SK-N-SH (cell line): ENCODE data around the gene IL1R2. TPM values are rescaled to one million over a fixed set of nuclear protein-coding genes. Genes with fewer than 3 reads are reported as not detected.
A peak's percentile ranks its signal among the peaks of the same experiment; 100 is the strongest.

ENCODE experiments used
- CTCF ChIA-PET: fragments of 300-600, 350-600 bp; formaldehyde crosslinking; extraction: SDS; loops from one replicate; lab custom pipeline; 2021; lab: Yijun Ruan, JAX
- POLR2A ChIA-PET: fragments of 350-600 bp; sonication (Branson Sonifier 250); formaldehyde crosslinking; extraction: SDS; loops from one replicate; lab custom pipeline; 2020; ENCODE audit warnings: antibody characterized with exemption, inconsistent platforms; lab: Yijun Ruan, JAX
- DNase-seq: peaks from one replicate; pipeline ENCODE4 v3.0.0; 2012
- H2AFZ ChIP-seq: fragments of 200-600 bp; sonication (generic); 2 replicates; pipeline ENCODE4 v1.8.1; 2016; ENCODE audit warnings: antibody characterized with exemption, mild to moderate bottlenecking, low read depth
- H3F3A ChIP-seq: fragments of 200-600 bp; sonication (generic); replicated peaks from 2 replicates; pipeline ENCODE3; 2016; ENCODE audit warnings: antibody characterized with exemption, mild to moderate bottlenecking; ENCODE audit not compliant: insufficient read depth
- H3K27ac ChIP-seq, 2 experiments: fragments of 200-500 bp in 1 of 2; fragments of 200-600 bp in 1 of 2; sonication (Bioruptor generic) in 1 of 2; sonication (generic), shearing (Covaris generic) in 1 of 2; 2 replicates each; pipeline versions ENCODE4 v1.5.1 to v1.6.1; 2014 to 2016; ENCODE audit warnings: low read depth in 2 of 2, inconsistent platforms in 1 of 2, low read length in 1 of 2, mild to moderate bottlenecking in 1 of 2, mixed read lengths in 1 of 2
- H3K27me3 ChIP-seq: fragments of 200-600 bp; sonication (generic), shearing (Covaris generic); 2 replicates; pipeline ENCODE4 v1.6.1; 2016; ENCODE audit warnings: mixed run types; ENCODE audit not compliant: insufficient read depth
- H3K36me3 ChIP-seq, 2 experiments: fragments of 200-500 bp in 1 of 2; fragments of 200-600 bp in 1 of 2; sonication (Bioruptor generic) in 1 of 2; sonication (generic) in 1 of 2; replicated peaks in 1 of 2; 2 replicates each; pipeline versions ENCODE3 to v1.5.1; 2014 to 2016; ENCODE audit warnings: low read length in 1 of 2, mild to moderate bottlenecking in 1 of 2; ENCODE audit not compliant: insufficient read depth in 2 of 2, control insufficient read depth in 1 of 2
- H3K4me1 ChIP-seq, 2 experiments: fragments of 200-500 bp in 1 of 2; fragments of 200-600 bp in 1 of 2; sonication (Bioruptor generic) in 1 of 2; sonication (generic), shearing (Covaris generic) in 1 of 2; 2 replicates each; pipeline versions ENCODE4 v1.5.1 to v1.6.1; 2014 to 2016; ENCODE audit warnings: low read depth in 1 of 2, low read length in 1 of 2, mixed run types in 1 of 2; ENCODE audit not compliant: insufficient read depth in 2 of 2, control insufficient read depth in 1 of 2
- H3K4me2 ChIP-seq: fragments of 200-600 bp; sonication (generic), shearing (Covaris generic); 2 replicates; pipeline ENCODE4 v1.6.1; 2017; ENCODE audit warnings: mixed run types
- H3K4me3 ChIP-seq, 2 experiments: fragments of 200-500 bp in 1 of 2; fragments of 200-600 bp in 1 of 2; sonication (Bioruptor generic) in 1 of 2; sonication (generic), shearing (Covaris generic) in 1 of 2; 2 replicates each; pipeline versions ENCODE4 v1.5.1 to v1.8.1; 2014 to 2016; ENCODE audit warnings: low read depth in 2 of 2, inconsistent platforms in 1 of 2, low read length in 1 of 2, mild to moderate bottlenecking in 1 of 2, mixed read lengths in 1 of 2, moderate library complexity in 1 of 2
- H3K79me2 ChIP-seq: fragments of 200-600 bp; sonication (generic); 2 replicates; pipeline ENCODE4 v1.8.1; 2017; ENCODE audit warnings: mild to moderate bottlenecking; ENCODE audit not compliant: insufficient read depth
- H3K9ac ChIP-seq: fragments of 200-600 bp; sonication (generic); 2 replicates; pipeline ENCODE4 v1.6.1; 2017; ENCODE audit warnings: mixed run types
- H3K9me2 ChIP-seq: fragments of 200-600 bp; sonication (generic); 2 replicates; pipeline ENCODE4 v1.6.1; 2017; ENCODE audit warnings: mixed run types
- H3K9me3 ChIP-seq: fragments of 200-600 bp; sonication (generic); 2 replicates; pipeline ENCODE4 v1.6.1; 2017; ENCODE audit warnings: mixed run types, mild to moderate bottlenecking, moderate library complexity
- H4K20me1 ChIP-seq: fragments of 200-600 bp; sonication (generic); 2 replicates; pipeline ENCODE4 v1.6.1; 2017; ENCODE audit warnings: mild to moderate bottlenecking, mixed run types; ENCODE audit not compliant: insufficient read depth
- EZH2phosphoT487 ChIP-seq: fragments of 200-600 bp; sonication (generic); IDR thresholded peaks from 2 replicates; pipeline ENCODE4 v1.6.1; 2017; ENCODE audit warnings: low read depth, mixed run types, mild to moderate bottlenecking, antibody characterized with exemption, moderate library complexity, borderline replicate concordance
- FOSL2 ChIP-seq: IDR thresholded peaks from 2 replicates; pipeline ENCODE4 v1.4.0; 2012; ENCODE audit warnings: low read depth, mild to moderate bottlenecking, moderate library complexity, borderline replicate concordance
- GABPA ChIP-seq: IDR thresholded peaks from 2 replicates; pipeline ENCODE4 v1.4.0; 2012; ENCODE audit warnings: low read depth, mild to moderate bottlenecking
- JUND ChIP-seq: IDR thresholded peaks from 2 replicates; pipeline ENCODE4 v1.4.0; 2012
- MEF2A ChIP-seq: IDR thresholded peaks from 2 replicates; pipeline ENCODE4 v1.4.0; 2012; ENCODE audit warnings: low read depth, borderline replicate concordance
- MXI1 ChIP-seq: IDR thresholded peaks from 2 replicates; pipeline ENCODE4 v1.6.1; 2012; ENCODE audit warnings: mild to moderate bottlenecking, low read depth, low read length, improper control_type of control experiment
- POLR2AphosphoS5 ChIP-seq: IDR thresholded peaks from 2 replicates; pipeline ENCODE4 v1.6.1; 2012; ENCODE audit warnings: low read depth, low read length
- RAD21 ChIP-seq: IDR thresholded peaks from 2 replicates; pipeline ENCODE4 v1.6.1; 2012; ENCODE audit warnings: mild to moderate bottlenecking, low read length
- RFX5 ChIP-seq: IDR thresholded peaks from 2 replicates; pipeline ENCODE4 v1.6.1; 2012; ENCODE audit warnings: mild to moderate bottlenecking, improper control_type of control experiment, low read length
- SMC3 ChIP-seq: IDR thresholded peaks from 2 replicates; pipeline ENCODE4 v1.6.1; 2012; ENCODE audit warnings: low read depth, low read length, improper control_type of control experiment
- TCF12 ChIP-seq: IDR thresholded peaks from 2 replicates; pipeline ENCODE4 v1.4.0; 2012
- WGBS: methylation state at CpG from one replicate; pipeline ENCODE4 v1.1.6; 2017; ENCODE audit warnings: low lambda C conversion rate; 5-methylcytosine and 5-hydroxymethylcytosine counted together
- polyA plus RNA-seq, 3 experiments: library from polyadenylated mRNA; depleted of rRNA; stranded (reverse); fragments of >200 nt; gene quantifications; 2 replicates each; pipeline ENCODE4 v1.2.3, GENCODE V29; 2012
- TF ChIP-seq, protein P1 (sequence below): fragments of 150-350 bp; IDR thresholded peaks from 2 replicates; pipeline ENCODE4 v1.6.1; 2017; ENCODE audit warnings: antibody characterized with exemption, low read length, low read depth, borderline replicate concordance
- TF ChIP-seq, protein P2 (sequence below): IDR thresholded peaks from 2 replicates; pipeline ENCODE4 v1.4.0; 2012; ENCODE audit warnings: low read depth, borderline replicate concordance
- TF ChIP-seq, protein P3 (sequence below): IDR thresholded peaks from 2 replicates; pipeline ENCODE4 v1.4.0; 2012; ENCODE audit warnings: low read depth, borderline replicate concordance

Gene IL1R2
- polyA plus RNA-seq, 1 of the 3 experiments (the other 2 are of a cell fraction), result 0.16 TPM

DNA sequence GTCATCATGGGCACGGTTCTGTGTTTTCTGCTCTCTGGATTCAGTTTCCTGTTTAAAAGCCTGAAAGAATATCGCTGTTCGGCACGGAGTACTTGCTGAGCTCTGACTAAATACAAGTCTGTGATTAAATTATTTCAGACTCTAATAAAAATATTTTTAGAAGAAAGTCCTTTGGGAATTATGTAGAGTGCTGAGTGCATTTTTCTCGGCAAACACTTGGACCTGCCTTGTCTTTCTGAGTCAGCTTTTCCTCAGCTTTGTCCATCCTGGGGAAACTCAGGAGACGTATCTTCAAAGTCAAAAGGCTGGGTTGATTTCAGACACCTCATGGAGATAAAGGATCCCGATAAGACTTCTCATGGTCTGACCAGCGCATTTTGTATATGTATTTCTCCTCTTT is 45.9 kb downstream of the IL1R2 start:
- Histone ChIP-seq H3K9ac (peak overlapping the region; percentile 49; the same call in 1 of the 2 replicates), H3F3A (peaks cover 16% of the 10 kb centered on the region), H3K27me3 (no peaks in the 10 kb centered on the region), H3K4me2 (peak overlapping the region; percentile 71), H3K4me3 (peak overlapping the region in 1 of 2 experiments; percentile 34; a peak in 2 of 4 replicates), H3K4me1 (peaks cover 0 to 10% of the 10 kb centered on the region in 2 experiments; a peak in 2 of 4 replicates), H3K79me2 (no peaks in the 10 kb centered on the region), H4K20me1 (no peaks in the 10 kb centered on the region), H3K9me3 (no peaks in the 10 kb centered on the region), H3K9me2 (no peaks in the 10 kb centered on the region), H2AFZ (peak overlapping the region; percentile 83), H3K36me3 (no peaks in the 10 kb centered on the region), H3K27ac (peak overlapping the region in 1 of 2 experiments; percentile 87; a peak in 3 of 4 replicates)
- 17% methylated on average over 8 of the region's 8 CpGs for WGBS
- no peak for DNase-seq
- TF ChIP-seq, protein P1, sequence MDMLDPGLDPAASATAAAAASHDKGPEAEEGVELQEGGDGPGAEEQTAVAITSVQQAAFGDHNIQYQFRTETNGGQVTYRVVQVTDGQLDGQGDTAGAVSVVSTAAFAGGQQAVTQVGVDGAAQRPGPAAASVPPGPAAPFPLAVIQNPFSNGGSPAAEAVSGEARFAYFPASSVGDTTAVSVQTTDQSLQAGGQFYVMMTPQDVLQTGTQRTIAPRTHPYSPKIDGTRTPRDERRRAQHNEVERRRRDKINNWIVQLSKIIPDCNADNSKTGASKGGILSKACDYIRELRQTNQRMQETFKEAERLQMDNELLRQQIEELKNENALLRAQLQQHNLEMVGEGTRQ, result no peak
- 0 out of 2 replicates have a peak, but pooled peaks have one; percentile 21 for TF ChIP-seq TCF12
- ChIA-PET POLR2A (no interaction called here), CTCF (interaction anchor here (0.7 to 4.9 kb wide), 5 partner anchors 11 to 318 kb away, joined by 3 to 24 read pairs (median 3); partner anchors contain the start of gene IL18R1)

DNA sequence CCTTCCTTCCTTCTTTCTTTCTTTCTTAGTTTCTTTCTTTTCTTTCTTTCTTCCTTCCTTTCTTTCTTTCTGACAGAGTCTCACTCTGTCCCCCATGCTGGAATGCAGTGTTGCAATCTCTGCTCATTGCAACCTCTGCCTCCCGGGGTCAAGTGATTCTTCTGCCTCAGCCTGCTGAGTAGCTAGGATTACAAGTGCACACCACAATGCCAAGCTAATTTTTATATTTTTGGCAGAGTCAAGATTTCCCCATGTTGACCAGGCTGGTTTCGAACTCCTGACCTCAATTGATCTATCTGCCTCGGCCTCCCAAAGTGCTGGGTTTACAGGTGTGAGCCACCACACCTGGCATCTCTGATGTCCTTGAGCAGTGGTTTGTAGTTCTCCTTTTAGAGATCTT is 48.5 kb downstream of the IL1R2 start:
- Histone ChIP-seq H4K20me1 (no peaks in the 10 kb centered on the region), H3K4me2 (no peak overlapping the region), H3K27ac (no peak overlapping the region), H3K36me3 (no peaks in the 10 kb centered on the region), H3K9ac (no peak overlapping the region), H3K4me1 (no peaks in the 10 kb centered on the region), H2AFZ (no peak overlapping the region), H3K27me3 (no peaks in the 10 kb centered on the region), H3K4me3 (no peak overlapping the region), H3F3A (peaks cover 16% of the 10 kb centered on the region), H3K9me3 (no peaks in the 10 kb centered on the region), H3K79me2 (no peaks in the 10 kb centered on the region), H3K9me2 (no peaks in the 10 kb centered on the region)
- no peak for DNase-seq
- ChIA-PET POLR2A (no interaction called here), CTCF (interaction anchor here (0.6 to 1.2 kb wide), 2 partner anchors 20 to 39 kb away, joined by 3 read pairs; no protein-coding TSS in a partner anchor)
- TF ChIP-seq GABPA, result no peak
- no peak for TF ChIP-seq RAD21
- TF ChIP-seq, protein P2, sequence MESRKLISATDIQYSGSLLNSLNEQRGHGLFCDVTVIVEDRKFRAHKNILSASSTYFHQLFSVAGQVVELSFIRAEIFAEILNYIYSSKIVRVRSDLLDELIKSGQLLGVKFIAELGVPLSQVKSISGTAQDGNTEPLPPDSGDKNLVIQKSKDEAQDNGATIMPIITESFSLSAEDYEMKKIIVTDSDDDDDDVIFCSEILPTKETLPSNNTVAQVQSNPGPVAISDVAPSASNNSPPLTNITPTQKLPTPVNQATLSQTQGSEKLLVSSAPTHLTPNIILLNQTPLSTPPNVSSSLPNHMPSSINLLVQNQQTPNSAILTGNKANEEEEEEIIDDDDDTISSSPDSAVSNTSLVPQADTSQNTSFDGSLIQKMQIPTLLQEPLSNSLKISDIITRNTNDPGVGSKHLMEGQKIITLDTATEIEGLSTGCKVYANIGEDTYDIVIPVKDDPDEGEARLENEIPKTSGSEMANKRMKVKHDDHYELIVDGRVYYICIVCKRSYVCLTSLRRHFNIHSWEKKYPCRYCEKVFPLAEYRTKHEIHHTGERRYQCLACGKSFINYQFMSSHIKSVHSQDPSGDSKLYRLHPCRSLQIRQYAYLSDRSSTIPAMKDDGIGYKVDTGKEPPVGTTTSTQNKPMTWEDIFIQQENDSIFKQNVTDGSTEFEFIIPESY, result no peak
- no peak for TF ChIP-seq POLR2AphosphoS5
- TF ChIP-seq, protein P1, result no peak
- TF ChIP-seq MEF2A, result no peak
- TF ChIP-seq, protein P3, sequence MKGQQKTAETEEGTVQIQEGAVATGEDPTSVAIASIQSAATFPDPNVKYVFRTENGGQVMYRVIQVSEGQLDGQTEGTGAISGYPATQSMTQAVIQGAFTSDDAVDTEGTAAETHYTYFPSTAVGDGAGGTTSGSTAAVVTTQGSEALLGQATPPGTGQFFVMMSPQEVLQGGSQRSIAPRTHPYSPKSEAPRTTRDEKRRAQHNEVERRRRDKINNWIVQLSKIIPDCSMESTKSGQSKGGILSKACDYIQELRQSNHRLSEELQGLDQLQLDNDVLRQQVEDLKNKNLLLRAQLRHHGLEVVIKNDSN, result no peak
- no peak for TF ChIP-seq FOSL2
- TF ChIP-seq EZH2phosphoT487, result no peak
- no peak for TF ChIP-seq SMC3
- TF ChIP-seq JUND, result no peak
- TF ChIP-seq RFX5, result no peak
- no peak for TF ChIP-seq MXI1
- no peak for TF ChIP-seq TCF12
- whole genome bisulfite sequencing, result 42% methylated on average over 3 of the region's 3 CpGs
